ENCODE data around the gene ST7.

Gene ST7

DNA sequence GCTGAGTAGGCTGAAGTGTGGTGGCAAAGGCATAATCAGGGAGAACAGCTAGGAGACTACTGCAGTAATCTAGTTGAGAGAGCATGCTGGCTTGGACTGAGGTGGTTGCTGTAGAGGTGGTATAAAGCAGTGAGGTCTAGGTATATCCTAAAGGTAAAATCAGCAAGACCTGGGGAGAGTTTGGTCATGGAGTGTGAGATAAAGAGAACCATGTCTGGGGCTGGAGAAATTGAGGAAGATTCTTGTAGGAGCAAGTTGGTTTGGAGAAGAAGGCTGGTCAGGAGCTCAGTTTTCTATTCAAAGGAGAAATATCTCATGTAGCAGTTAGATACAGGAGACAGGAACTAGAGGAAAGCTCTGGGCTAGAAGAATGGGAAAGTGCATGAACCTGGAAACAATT, 32.9 kb upstream of the ST7 start:
- no peak overlapping the region for H3K27ac ChIP-seq
- DNase-seq (ENCODE audit: low spot score) = no peak
- H3K4me3 ChIP-seq = no peak overlapping the region
- no peak for TF ChIP-seq CTCF (IDR thresholded peaks at IDR 0.05)

DNA sequence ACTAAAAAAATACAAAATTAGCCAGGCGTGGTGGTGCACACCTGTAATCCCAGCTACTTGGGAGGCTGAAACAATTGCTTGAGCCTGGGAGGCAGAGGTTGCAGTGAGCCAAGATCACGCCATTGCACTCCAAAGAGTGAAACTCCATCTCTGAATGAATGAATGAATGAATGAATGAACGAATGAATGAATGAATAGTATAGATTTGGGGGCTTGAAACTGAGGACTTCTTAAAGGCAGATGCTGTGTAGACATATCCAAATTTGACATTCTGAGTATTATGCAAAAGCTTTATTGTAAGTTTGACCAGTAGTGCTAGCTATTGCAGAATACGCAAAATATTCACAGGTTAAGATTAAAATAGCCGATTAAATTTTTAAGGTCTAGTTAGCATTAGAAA, 30.8 kb upstream of the ST7 start:
- no peak for DNase-seq (ENCODE audit: low spot score)
- H3K27ac ChIP-seq = no peak overlapping the region
- H3K4me3 ChIP-seq = no peak overlapping the region
- no peak for TF ChIP-seq CTCF (IDR thresholded peaks at IDR 0.05)

DNA sequence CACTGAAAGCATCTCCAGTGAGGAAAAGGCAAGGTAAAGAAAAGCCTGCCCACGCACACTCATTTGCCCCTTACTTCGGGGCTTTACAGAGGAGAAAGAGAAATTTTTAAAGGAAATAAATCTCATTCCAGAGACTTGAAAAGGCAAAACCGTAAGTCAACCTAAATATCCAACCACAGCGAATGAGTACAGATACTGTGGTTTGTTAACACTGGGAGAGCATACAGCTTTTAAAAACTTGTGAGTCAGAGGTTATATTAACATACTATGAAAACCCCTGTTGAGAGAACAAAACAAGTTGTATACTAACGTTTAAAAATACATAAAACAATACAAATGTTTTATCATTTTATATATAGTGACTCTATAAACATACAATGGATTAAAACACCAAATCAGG, 28.6 kb upstream of the ST7 start:
- no peak for TF ChIP-seq CTCF (IDR thresholded peaks at IDR 0.05)
- no peak overlapping the region for H3K4me3 ChIP-seq
- DNase-seq (ENCODE audit: low spot score) = no peak
- no peak overlapping the region for H3K27ac ChIP-seq

GRCh38 chr7:116929021-116929420, 24.3 kb upstream of the ST7 start:
- no peak overlapping the region for H3K4me3 ChIP-seq
- no peak overlapping the region for H3K27ac ChIP-seq
- TF ChIP-seq CTCF (IDR thresholded peaks at IDR 0.05) = no peak
- no peak for DNase-seq (ENCODE audit: low spot score)

- H3K27ac ChIP-seq = no peak overlapping the region
- peak overlapping the region; percentile 34 for H3K4me3 ChIP-seq
- peak; percentile 82 for TF ChIP-seq CTCF (IDR thresholded peaks at IDR 0.05)
- peak; percentile 85 for DNase-seq (ENCODE audit: low spot score)
Observed at GRCh38 chr7:116929914-116930913, 23.1 kb upstream of the ST7 start.

DNA sequence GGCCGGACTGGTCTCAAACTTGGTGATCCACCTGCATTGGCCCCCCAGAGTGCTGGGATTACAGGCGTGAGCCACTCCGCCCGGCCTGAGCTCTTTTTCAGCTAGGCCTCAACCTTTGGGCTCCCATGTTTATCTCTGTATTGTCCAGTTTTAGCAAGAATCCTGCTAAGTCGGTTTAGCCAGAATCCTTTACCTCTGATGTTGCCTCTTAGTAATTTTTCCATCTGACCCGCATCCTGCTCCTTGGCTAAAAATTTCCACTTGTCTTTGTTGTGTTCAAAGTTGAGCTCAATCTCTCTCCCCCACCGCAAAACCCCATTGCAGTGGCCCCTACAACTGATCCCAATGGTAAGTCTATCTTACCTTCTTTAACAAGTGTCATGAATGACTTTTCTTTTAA, 20.7 kb upstream of the ST7 start:
- DNase-seq (ENCODE audit: low spot score) = no peak
- Histone ChIP-seq H3K27ac (no peak overlapping the region), H3K4me3 (no peak overlapping the region)
- no peak for TF ChIP-seq CTCF (IDR thresholded peaks at IDR 0.05)

DNA sequence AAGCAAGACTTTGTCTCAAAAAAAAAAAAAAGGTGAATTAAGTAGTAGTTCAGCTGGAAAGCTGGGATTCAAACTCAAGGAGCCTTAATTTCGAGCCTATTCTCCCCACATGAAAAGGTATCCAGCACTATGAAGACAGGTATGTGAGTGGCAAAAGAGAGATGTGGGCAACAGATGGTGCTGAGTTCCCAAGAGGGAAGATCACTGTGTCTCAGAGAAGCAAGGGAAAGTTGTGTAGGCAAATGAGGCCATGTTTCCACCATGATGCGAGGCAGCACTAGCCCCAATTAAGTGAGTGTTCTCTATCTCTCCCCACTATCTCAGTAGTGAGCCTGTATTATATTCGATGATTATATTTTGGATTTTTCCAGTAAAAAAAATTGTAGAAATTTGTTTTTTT, 19.8 kb upstream of the ST7 start:
- no peak overlapping the region for H3K4me3 ChIP-seq
- DNase-seq (ENCODE audit: low spot score) = no peak
- H3K27ac ChIP-seq = no peak overlapping the region
- no peak for TF ChIP-seq CTCF (IDR thresholded peaks at IDR 0.05)
